Measurements from ENCODE around the gene DPP4.

Gene DPP4

DNA sequence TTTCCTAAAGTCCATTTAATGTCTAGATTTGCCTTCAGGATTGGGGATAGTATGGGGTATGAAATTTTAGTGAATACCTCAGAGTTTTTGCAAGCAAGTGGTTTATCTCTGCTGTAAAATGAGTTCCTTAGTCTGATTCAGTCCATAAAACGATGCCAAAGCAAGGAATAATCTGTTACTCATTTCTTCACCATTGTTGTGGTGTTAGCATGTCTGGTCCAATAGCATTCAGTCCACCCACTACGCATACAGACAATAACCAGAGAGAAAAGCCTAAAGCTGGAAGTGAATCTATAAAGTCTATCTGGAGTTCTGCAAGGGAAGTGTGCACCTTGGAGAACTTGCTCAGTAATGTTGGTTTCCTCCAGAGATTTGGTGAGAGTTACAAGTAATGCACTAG, 12.9 kb upstream of the DPP4 start:
- POLR2A ChIA-PET (ENCODE audit: low non-redundant PET), result no interaction called here
- TF ChIP-seq, protein P1, sequence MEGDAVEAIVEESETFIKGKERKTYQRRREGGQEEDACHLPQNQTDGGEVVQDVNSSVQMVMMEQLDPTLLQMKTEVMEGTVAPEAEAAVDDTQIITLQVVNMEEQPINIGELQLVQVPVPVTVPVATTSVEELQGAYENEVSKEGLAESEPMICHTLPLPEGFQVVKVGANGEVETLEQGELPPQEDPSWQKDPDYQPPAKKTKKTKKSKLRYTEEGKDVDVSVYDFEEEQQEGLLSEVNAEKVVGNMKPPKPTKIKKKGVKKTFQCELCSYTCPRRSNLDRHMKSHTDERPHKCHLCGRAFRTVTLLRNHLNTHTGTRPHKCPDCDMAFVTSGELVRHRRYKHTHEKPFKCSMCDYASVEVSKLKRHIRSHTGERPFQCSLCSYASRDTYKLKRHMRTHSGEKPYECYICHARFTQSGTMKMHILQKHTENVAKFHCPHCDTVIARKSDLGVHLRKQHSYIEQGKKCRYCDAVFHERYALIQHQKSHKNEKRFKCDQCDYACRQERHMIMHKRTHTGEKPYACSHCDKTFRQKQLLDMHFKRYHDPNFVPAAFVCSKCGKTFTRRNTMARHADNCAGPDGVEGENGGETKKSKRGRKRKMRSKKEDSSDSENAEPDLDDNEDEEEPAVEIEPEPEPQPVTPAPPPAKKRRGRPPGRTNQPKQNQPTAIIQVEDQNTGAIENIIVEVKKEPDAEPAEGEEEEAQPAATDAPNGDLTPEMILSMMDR (conservative IDR thresholded peaks at IDR 0.05; ENCODE audit: low read depth), result no peak
- no peak for DNase-seq (ENCODE audit: low spot score)
- H3K27ac ChIP-seq, result no peak overlapping the region
- CTCF ChIA-PET, result no interaction called here

DNA sequence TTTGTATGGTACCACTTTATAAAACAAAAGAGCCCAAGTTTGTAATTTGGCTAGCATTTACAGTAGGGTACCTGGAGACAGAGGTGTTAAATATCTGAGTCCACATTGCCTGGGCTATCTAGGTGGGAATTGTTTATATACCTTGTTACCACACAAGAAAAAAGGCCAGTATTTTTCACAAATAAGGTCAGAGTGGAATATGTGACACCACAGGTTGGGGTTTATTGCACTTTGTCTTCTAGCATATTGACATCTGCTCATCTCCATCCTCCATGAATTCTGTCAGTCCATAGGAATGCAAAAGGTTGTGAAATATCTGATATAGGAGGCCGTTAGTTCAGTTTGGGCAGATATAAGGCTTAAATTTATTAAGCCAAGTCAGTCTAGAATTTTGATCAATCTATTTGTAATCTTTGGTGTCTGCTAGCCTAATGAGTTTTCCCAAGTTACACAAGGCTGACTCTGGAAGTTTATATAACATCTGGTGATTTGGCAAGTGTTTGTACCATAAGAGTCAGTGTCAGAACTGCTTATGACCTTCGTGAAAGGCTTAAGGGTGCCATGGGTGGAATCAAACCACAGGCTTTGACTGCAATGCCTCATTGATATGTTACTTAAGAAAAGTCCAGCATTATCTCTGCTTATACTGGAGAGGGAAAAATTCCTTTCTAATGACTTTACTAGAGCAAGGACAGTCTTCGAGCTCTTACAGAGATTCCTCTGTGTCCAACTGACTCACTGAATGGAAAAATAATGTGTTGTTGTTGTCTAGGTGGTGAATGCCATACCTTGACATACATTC, 11.3 kb upstream of the DPP4 start:
- H3K27ac ChIP-seq, result no peak overlapping the region
- CTCF ChIA-PET, result interaction anchor here (0.6 kb wide), 1 partner anchor 24 kb away, joined by 4 read pairs; no protein-coding TSS in a partner anchor
- TF ChIP-seq, protein P1 (conservative IDR thresholded peaks at IDR 0.05; ENCODE audit: low read depth), result no peak
- DNase-seq (ENCODE audit: low spot score), result no peak
- POLR2A ChIA-PET (ENCODE audit: low non-redundant PET), result no interaction called here

DNA sequence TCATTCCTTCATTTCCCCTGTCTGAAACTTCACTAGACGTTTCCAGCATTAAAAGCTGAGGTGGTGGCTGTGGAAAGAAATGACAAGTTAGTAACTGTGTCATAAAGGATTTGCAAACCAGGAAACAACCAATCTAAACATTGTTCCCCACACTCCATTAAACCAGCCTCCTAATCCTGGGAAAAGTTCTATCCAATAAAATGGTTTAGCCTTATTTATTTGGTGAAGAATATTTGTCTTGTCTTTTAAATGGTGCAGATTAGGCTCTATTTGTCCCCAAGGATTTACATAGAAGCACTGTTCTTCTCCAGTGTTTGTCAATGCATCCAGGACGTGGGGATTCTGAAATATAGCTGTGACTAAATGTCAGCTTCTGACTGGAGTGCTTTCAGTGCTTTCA, 10.5 kb upstream of the DPP4 start:
- ChIA-PET CTCF (no interaction called here), POLR2A (ENCODE audit: low non-redundant PET) (no interaction called here)
- no peak for DNase-seq (ENCODE audit: low spot score)
- no peak overlapping the region for H3K27ac ChIP-seq
- TF ChIP-seq, protein P1 (conservative IDR thresholded peaks at IDR 0.05; ENCODE audit: low read depth), result no peak

DNA sequence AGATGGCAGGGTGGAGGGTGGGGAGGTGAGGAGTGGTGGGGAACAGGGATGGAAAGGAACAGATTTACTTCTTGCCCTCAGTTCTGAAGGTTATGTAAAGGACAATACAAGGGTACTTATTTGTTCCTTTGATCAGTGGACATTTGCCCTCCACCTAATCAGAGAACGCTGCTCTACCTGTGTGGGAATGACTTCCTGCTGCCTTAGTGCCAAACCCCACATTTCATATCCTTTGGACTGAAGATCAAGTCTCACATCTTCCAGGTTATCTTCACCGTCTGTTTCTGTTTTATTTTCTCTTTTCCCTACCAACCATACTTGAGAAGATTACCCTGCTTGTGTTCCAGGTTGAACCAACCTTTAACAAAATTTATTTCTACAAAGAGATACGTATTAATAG, 8.7 kb upstream of the DPP4 start:
- POLR2A ChIA-PET (ENCODE audit: low non-redundant PET), result no interaction called here
- CTCF ChIA-PET, result no interaction called here

DNA sequence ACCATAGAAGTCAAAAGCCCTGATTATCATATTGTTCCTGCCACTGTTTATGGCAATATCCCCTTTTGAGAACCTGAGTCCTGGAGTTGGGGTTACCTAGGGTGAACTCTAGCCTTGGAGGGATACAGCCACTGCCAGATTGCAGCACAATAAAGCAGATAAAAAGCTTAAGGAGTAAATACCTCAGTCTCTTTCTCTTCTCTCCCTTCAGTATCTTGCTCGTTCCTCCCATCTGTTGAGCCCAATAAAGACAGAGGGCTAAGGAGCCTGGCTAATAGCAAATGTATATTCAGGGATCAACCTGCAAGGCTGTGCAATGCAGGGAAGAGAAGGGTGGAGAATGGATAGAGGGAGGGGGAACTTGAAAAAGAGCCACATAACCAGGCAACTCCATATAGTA, 8.0 kb upstream of the DPP4 start:
- TF ChIP-seq, protein P1 (conservative IDR thresholded peaks at IDR 0.05; ENCODE audit: low read depth), result no peak
- CTCF ChIA-PET, result no interaction called here
- POLR2A ChIA-PET (ENCODE audit: low non-redundant PET), result no interaction called here
- no peak for DNase-seq (ENCODE audit: low spot score)
- H3K27ac ChIP-seq, result no peak overlapping the region

More for the DNA sequence above, 8.7 kb upstream of the DPP4 start:
- TF ChIP-seq, protein P1 (conservative IDR thresholded peaks at IDR 0.05; ENCODE audit: low read depth), result no peak
- H3K27ac ChIP-seq, result no peak overlapping the region
- DNase-seq (ENCODE audit: low spot score), result no peak

DNA sequence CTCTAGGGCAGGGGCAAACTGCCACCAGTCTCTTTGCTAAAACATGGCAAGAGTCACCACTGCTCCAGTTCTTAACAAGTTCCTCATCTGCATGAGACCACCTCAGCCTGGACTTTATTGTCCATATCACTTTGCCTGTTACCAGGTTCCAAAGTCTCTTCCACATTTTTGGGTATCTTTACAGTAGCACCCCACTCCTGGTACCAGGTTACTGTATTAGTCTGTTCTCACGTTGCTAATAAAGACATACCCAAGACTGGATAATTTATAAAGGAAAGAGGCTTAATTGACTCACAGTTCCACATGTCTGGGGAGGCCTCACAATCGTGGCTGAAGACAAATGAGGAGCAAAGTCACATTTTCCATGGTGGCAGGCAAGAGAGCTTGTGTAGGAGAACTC, 5.5 kb upstream of the DPP4 start:
- ChIA-PET CTCF (interaction anchor here (0.7 kb wide), 1 partner anchor 11 kb away, joined by 3 read pairs; no protein-coding TSS in a partner anchor), POLR2A (ENCODE audit: low non-redundant PET) (no interaction called here)
- TF ChIP-seq, protein P1 (conservative IDR thresholded peaks at IDR 0.05; ENCODE audit: low read depth), result no peak

More for the DNA sequence above, 5.5 kb upstream of the DPP4 start:
- H3K27ac ChIP-seq, result no peak overlapping the region
- no peak for DNase-seq (ENCODE audit: low spot score)
